HEK293 (cell line): Measurements from ENCODE around the gene GDAP1L1.

Experiments used
- CTCF ChIA-PET: fragments of 350-600 bp; formaldehyde crosslinking; extraction: SDS; loops from one replicate; lab custom pipeline; 2021; ENCODE audit warnings: antibody characterized with exemption; lab: Yijun Ruan, JAX
- POLR2A ChIA-PET: fragments of 300-600 bp; formaldehyde crosslinking; extraction: SDS; loops from one replicate; lab custom pipeline; 2020; ENCODE audit warnings: antibody characterized with exemption, inconsistent platforms; lab: Yijun Ruan, JAX
- H3K27ac ChIP-seq: fragments of 200-500 bp; sonication (Bioruptor generic); 2 replicates; pipeline ENCODE4 v1.5.1; 2014; ENCODE audit warnings: low read depth, low read length, control low read depth, inconsistent platforms; ENCODE audit errors: extremely low read depth
- H3K36me3 ChIP-seq, 2 experiments: fragments of 200-500 bp in 1 of 2; sonication (Bioruptor generic) in 1 of 2; 1 replicate in 1 of 2; 2 replicates in 1 of 2; pipeline ENCODE4 v1.5.1; 2014 to 2017; ENCODE audit warnings: inconsistent platforms in 2 of 2, low read length in 2 of 2; ENCODE audit not compliant: control insufficient read depth in 2 of 2, insufficient read depth in 1 of 2
- H3K4me1 ChIP-seq: fragments of 200-500 bp; sonication (Bioruptor generic); 2 replicates; pipeline ENCODE4 v1.5.1; 2014; ENCODE audit warnings: mild to moderate bottlenecking, low read length, inconsistent platforms; ENCODE audit not compliant: control insufficient read depth, insufficient read depth
- H3K4me3 ChIP-seq: 2 replicates; pipeline ENCODE4 v1.5.1; 2011; ENCODE audit warnings: low read depth, mild to moderate bottlenecking, control low read depth, low read length, moderate library complexity
- H3K9me3 ChIP-seq: fragments of 200-500 bp; sonication (Bioruptor generic); 2 replicates; pipeline ENCODE4 v1.5.1; 2014; ENCODE audit warnings: low read depth, low read length, inconsistent platforms; ENCODE audit not compliant: control insufficient read depth, insufficient read depth
- BCL6B ChIP-seq: fragments of 450-650 bp; formaldehyde crosslinking; IDR thresholded peaks from 2 replicates; pipeline ENCODE4 v1.5.1; 2017; ENCODE audit warnings: missing biosample characterization, missing genetic modification characterization
- GLI2 ChIP-seq: fragments of 450-650 bp; formaldehyde crosslinking; IDR thresholded peaks from 2 replicates; pipeline ENCODE4; 2017; ENCODE audit warnings: missing biosample characterization, missing genetic modification characterization, low read depth, borderline replicate concordance
- HOXC10 ChIP-seq: sonication (generic); formaldehyde crosslinking; IDR thresholded peaks from 2 replicates; pipeline ENCODE4 v1.8.1; 2023; ENCODE audit warnings: mild to moderate bottlenecking, missing genetic modification reagents
- KLF7 ChIP-seq: fragments of 450-650 bp; formaldehyde crosslinking; IDR thresholded peaks from 2 replicates; pipeline ENCODE4 v1.5.1; 2016; ENCODE audit warnings: missing biosample characterization, missing genetic modification characterization, borderline replicate concordance
- SCRT1 ChIP-seq: fragments of 450-650 bp; formaldehyde crosslinking; IDR thresholded peaks from 2 replicates; pipeline ENCODE4 v1.5.1; 2016; ENCODE audit warnings: missing biosample characterization, missing genetic modification characterization, borderline replicate concordance
- SCRT2 ChIP-seq: fragments of 450-650 bp; formaldehyde crosslinking; IDR thresholded peaks from 2 replicates; pipeline ENCODE4 v1.5.1; 2016; ENCODE audit warnings: missing biosample characterization, missing genetic modification characterization
- SETDB1 ChIP-seq: IDR thresholded peaks from one replicate; pipeline ENCODE4 v1.6.1; 2017; ENCODE audit warnings: mild to moderate bottlenecking, low read length, moderate library complexity, mixed read lengths; ENCODE audit not compliant: insufficient read length
- SP3 ChIP-seq: fragments of 450-650 bp; formaldehyde crosslinking; IDR thresholded peaks from 2 replicates; pipeline ENCODE4 v1.5.1; 2016; ENCODE audit warnings: missing biosample characterization, missing genetic modification characterization
- TRIM28 ChIP-seq: IDR thresholded peaks from 2 replicates; pipeline ENCODE4 v1.6.1; 2011; ENCODE audit warnings: low read length, control low read depth, borderline replicate concordance
- ZBTB17 ChIP-seq: fragments of 450-650 bp; formaldehyde crosslinking; IDR thresholded peaks from 2 replicates; pipeline ENCODE4 v1.5.1; 2016; ENCODE audit warnings: missing biosample characterization, missing genetic modification characterization
- ZNF133 ChIP-seq: fragments of 450-650 bp; formaldehyde crosslinking; IDR thresholded peaks from 2 replicates; pipeline ENCODE4 v1.5.1; 2016; ENCODE audit warnings: missing biosample characterization, missing genetic modification characterization
- ZNF140 ChIP-seq: fragments of 450-650 bp; formaldehyde crosslinking; IDR thresholded peaks from 2 replicates; pipeline ENCODE4 v1.5.1; 2016; ENCODE audit warnings: missing biosample characterization, missing genetic modification characterization
- ZNF16 ChIP-seq: fragments of 450-650 bp; formaldehyde crosslinking; IDR thresholded peaks from 2 replicates; pipeline ENCODE4 v1.5.1; 2016; ENCODE audit warnings: low read depth, missing biosample characterization, missing genetic modification characterization
- ZNF266 ChIP-seq: fragments of 450-650 bp; formaldehyde crosslinking; IDR thresholded peaks from 2 replicates; pipeline ENCODE4 v1.5.1; 2016; ENCODE audit warnings: missing biosample characterization, missing genetic modification characterization, low read depth
- ZNF354C ChIP-seq: fragments of 450-650 bp; formaldehyde crosslinking; IDR thresholded peaks from 2 replicates; pipeline ENCODE4 v1.5.1; 2016; ENCODE audit warnings: missing biosample characterization, missing genetic modification characterization, low read depth, borderline replicate concordance
- ZNF416 ChIP-seq: fragments of 450-650 bp; formaldehyde crosslinking; IDR thresholded peaks from 2 replicates; pipeline ENCODE4 v1.5.1; 2016; ENCODE audit warnings: missing biosample characterization, missing genetic modification characterization
- ZNF548 ChIP-seq: fragments of 450-650 bp; formaldehyde crosslinking; IDR thresholded peaks from 2 replicates; pipeline ENCODE4 v1.5.1; 2016; ENCODE audit warnings: missing biosample characterization, missing genetic modification characterization
- ZNF558 ChIP-seq: fragments of 450-650 bp; formaldehyde crosslinking; IDR thresholded peaks from 2 replicates; pipeline ENCODE4 v1.5.1; 2016; ENCODE audit warnings: missing biosample characterization, missing genetic modification characterization
- ZNF561 ChIP-seq: fragments of 450-650 bp; IDR thresholded peaks from 2 replicates; pipeline ENCODE4 v1.5.1; 2018; ENCODE audit warnings: missing biosample characterization, missing genetic modification characterization, borderline replicate concordance
- ZNF629 ChIP-seq: fragments of 450-650 bp; formaldehyde crosslinking; IDR thresholded peaks from 2 replicates; pipeline ENCODE4 v1.5.1; 2017; ENCODE audit warnings: missing biosample characterization, missing genetic modification characterization
- ZNF658 ChIP-seq: fragments of 450-650 bp; formaldehyde crosslinking; IDR thresholded peaks from 2 replicates; pipeline ENCODE4; 2016; ENCODE audit warnings: missing biosample characterization, missing genetic modification characterization
- ZNF660 ChIP-seq: fragments of 450-650 bp; IDR thresholded peaks from 2 replicates; pipeline ENCODE4 v1.5.1; 2018; ENCODE audit warnings: missing biosample characterization, mild to moderate bottlenecking, missing genetic modification characterization
- ZNF791 ChIP-seq: fragments of 450-650 bp; formaldehyde crosslinking; IDR thresholded peaks from 2 replicates; pipeline ENCODE4 v1.5.1; 2016; ENCODE audit warnings: missing biosample characterization, missing genetic modification characterization
- ZSCAN16 ChIP-seq: fragments of 450-650 bp; formaldehyde crosslinking; IDR thresholded peaks from 2 replicates; pipeline ENCODE4 v1.5.1; 2016; ENCODE audit warnings: missing biosample characterization, missing genetic modification characterization
- ZSCAN18 ChIP-seq: fragments of 450-650 bp; formaldehyde crosslinking; IDR thresholded peaks from 2 replicates; pipeline ENCODE4 v1.5.1; 2016; ENCODE audit warnings: missing biosample characterization, missing genetic modification characterization
- TF ChIP-seq, protein P1 (sequence below): sonication (generic); formaldehyde crosslinking; IDR thresholded peaks from 2 replicates; pipeline ENCODE4 v1.8.1; 2022; ENCODE audit warnings: mild to moderate bottlenecking, moderate library complexity, missing genetic modification reagents
- TF ChIP-seq, protein P2 (sequence below): fragments of 450-650 bp; formaldehyde crosslinking; IDR thresholded peaks from 2 replicates; pipeline ENCODE4 v1.5.1; 2017; ENCODE audit warnings: missing biosample characterization, missing genetic modification characterization

GDAP1L1 gene

DNA sequence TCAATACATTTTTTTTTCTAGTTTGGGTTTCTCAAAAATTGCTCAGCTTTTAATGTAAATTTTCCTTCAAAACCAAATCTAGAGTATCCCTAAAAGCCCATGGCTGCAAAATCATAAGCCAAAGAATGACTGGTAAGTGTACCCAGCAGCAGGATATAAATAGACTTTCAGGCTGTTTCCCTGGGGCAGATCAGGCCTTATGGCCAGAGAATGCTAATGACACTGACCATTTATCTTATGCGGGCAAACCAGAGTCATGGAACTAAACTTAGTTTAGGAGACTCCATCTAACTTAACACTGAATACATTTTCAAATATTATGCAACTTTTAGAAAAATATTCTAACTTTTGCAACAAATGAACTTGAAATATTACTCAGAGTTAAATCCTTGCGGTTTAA lies 43.9 kb upstream of the GDAP1L1 start (continued):
- TF ChIP-seq ZSCAN18 (no peak), ZNF561 (tag by site-specific recombination) (no peak), HOXC10 (CRISPR knock-in tag) (no peak), BCL6B (tag by site-specific recombination) (no peak), KLF7 (no peak), SP3 (tag by site-specific recombination) (no peak), SCRT2 (no peak)

GRCh38 chr20:44204156-44204831 lies 42.8 kb upstream of the GDAP1L1 start:
- no peak overlapping the region for H3K4me3 ChIP-seq
- ChIA-PET CTCF (interaction anchor here (0.6 kb wide), 2 partner anchors 13 to 88 kb away, joined by 5 read pairs; no protein-coding TSS in a partner anchor), POLR2A (interaction anchor here (0.7 kb wide), 1 partner anchor 159 kb away, joined by 3 read pairs; no protein-coding TSS in a partner anchor)
- H3K27ac ChIP-seq, result no peak overlapping the region
- H3K4me1 ChIP-seq, result peaks cover 22% of the 10 kb centered on the region
- H3K9me3 ChIP-seq, result no peaks in the 10 kb centered on the region
- H3K36me3 ChIP-seq, result peaks cover 33 to 64% of the 10 kb centered on the region in 2 experiments
- TF ChIP-seq SCRT1 (tag by site-specific recombination) (no peak), ZNF629 (tag by site-specific recombination) (peak; percentile 80), GLI2 (no peak), ZNF354C (no peak), ZNF266 (tag by site-specific recombination) (no peak), ZNF16 (tag by site-specific recombination) (no peak), ZNF133 (tag by site-specific recombination) (no peak), ZNF140 (tag by site-specific recombination) (no peak), ZNF791 (tag by site-specific recombination) (no peak), SETDB1 (no peak), ZNF558 (tag by site-specific recombination) (peak; percentile 65; the same call in 1 of the 2 replicates), ZBTB17 (peak; percentile 46), ZNF416 (tag by site-specific recombination) (no peak), ZSCAN16 (no peak), ZNF548 (tag by site-specific recombination) (no peak), ZNF660 (no peak), ZNF658 (tag by site-specific recombination) (no peak), TRIM28 (no peak)
- TF ChIP-seq, protein P1, sequence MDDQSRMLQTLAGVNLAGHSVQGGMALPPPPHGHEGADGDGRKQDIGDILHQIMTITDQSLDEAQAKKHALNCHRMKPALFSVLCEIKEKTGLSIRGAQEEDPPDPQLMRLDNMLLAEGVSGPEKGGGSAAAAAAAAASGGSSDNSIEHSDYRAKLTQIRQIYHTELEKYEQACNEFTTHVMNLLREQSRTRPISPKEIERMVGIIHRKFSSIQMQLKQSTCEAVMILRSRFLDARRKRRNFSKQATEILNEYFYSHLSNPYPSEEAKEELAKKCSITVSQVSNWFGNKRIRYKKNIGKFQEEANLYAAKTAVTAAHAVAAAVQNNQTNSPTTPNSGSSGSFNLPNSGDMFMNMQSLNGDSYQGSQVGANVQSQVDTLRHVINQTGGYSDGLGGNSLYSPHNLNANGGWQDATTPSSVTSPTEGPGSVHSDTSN (CRISPR knock-in tag), result no peak
- TF ChIP-seq, protein P2, sequence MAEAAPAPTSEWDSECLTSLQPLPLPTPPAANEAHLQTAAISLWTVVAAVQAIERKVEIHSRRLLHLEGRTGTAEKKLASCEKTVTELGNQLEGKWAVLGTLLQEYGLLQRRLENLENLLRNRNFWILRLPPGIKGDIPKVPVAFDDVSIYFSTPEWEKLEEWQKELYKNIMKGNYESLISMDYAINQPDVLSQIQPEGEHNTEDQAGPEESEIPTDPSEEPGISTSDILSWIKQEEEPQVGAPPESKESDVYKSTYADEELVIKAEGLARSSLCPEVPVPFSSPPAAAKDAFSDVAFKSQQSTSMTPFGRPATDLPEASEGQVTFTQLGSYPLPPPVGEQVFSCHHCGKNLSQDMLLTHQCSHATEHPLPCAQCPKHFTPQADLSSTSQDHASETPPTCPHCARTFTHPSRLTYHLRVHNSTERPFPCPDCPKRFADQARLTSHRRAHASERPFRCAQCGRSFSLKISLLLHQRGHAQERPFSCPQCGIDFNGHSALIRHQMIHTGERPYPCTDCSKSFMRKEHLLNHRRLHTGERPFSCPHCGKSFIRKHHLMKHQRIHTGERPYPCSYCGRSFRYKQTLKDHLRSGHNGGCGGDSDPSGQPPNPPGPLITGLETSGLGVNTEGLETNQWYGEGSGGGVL, result no peak
